ENCODE data around the gene ARHGEF6. TPM values are rescaled to one million over a fixed set of nuclear protein-coding genes. Genes with fewer than 3 reads are reported as not detected.

ARHGEF6 gene
- total RNA-seq, 2 donors from 2014 or later: 14.2 to 17.7 TPM

DNA sequence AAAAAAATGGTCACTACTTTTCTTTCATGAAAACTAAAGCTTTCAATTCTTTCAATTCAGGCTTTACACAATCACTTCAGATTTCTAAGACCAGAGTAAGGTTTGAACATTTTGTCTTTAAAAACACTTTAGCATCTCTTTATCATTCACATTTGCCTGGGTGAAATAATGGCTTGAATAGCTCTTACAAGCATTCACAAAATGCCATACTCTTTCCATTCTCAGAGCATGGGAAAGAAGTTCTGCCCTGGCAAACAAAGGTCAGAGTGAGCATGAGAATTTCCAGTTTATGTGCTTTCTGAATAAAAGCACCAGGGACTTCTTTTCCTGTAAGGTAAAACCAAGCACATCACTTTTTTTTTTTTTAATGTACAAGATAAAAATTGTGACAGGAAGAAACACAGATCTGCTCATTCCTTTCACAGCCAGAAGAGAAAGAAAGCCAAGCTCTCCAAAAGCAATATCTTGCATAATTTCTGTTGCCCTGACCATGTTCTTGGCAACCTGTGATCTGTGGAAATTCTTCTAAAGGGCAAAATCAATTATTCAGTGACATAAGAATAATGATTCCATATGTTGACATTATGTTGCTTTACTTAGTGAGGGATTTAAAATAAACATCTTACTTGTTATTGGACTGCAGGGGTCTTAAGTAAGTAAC is 68.0 kb downstream of the ARHGEF6 start:
- DNase-seq (ENCODE audit: low spot score): no peak
- intact Hi-C loops (cut with DNase I): loop anchor here in 1 of 2 donors (10.0 kb wide), 1 partner anchor 212 kb away; no protein-coding TSS in a partner anchor

DNA sequence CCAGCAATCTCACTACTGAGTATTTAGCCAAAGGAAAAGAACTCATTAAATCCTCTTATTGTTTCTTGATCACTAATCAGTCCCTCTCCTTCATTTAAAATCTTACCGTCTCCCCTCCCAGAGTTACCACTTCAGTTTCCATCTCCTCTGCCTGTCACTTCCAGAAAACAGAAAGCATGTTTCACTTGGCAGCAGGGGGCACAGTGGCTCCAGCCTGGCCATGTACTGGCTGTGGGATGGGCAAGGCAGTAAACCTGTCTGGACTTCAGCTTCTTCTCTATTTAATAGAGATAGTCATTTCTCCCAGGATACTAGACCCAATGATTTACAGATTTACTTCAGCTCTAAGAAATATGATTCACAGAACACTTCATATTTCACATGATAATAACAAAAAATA is 69.6 kb downstream of the ARHGEF6 start:
- no peak for DNase-seq (ENCODE audit: low spot score)
- intact Hi-C loops (cut with DNase I): loop anchor here in 1 of 2 donors (10.0 kb wide), 1 partner anchor 214 kb away; no protein-coding TSS in a partner anchor

DNA sequence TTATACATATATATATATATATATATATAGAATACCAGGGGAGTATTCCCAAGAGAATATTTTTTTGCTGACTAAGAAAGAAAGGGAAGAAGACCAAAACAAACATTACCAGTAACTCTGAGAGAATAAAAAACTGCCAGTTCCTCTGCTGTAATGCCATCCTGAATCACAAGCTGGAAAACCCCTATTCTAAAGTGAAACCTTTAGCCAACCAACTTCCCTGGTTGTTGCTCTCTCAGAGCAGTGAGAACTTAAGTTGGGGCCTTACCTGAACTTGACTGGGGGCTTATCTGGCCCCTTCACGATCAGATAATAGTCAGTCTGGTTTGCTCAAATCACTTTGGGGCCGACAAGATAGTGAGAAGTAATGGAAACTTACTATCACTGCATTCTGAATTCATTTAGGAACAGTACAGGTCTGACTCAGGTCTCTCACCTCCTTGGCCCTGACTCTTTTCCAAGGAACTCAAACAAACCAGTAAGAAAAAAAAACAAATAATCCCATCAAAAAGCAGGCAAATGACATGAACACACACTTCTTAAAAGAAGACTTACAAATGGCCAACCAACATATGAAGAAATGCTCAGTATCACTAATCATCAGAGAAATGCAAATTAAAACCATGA is 70.3 kb downstream of the ARHGEF6 start:
- DNase-seq (ENCODE audit: low spot score): no peak
- intact Hi-C loops (cut with DNase I): loop anchor here in 1 of 2 donors (10.0 kb wide), 1 partner anchor 214 kb away; no protein-coding TSS in a partner anchor

DNA sequence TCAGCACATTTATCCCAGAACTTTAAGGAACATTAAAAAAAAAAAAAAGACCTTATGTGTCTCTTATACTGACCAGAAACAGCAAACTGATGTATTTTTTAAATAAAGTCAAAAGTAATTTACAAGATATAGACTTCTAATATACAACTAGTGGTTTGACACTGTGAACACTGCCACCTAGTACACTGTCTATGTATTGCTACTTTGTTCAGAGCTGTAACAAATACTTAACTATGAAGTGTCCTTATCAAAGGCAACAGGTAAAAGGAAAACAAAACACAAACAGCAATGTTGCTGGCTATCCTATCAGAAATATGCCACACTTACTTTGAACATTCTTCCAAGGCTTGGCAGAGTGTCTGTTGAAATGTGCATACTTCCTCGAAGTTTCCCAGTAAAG is 72.4 kb downstream of the ARHGEF6 start:
- DNase-seq (ENCODE audit: low spot score): no peak
- intact Hi-C loops (cut with DNase I): loop anchor here in 1 of 2 donors (2.0 kb wide), 1 partner anchor 58 kb away; no protein-coding TSS in a partner anchor

DNA sequence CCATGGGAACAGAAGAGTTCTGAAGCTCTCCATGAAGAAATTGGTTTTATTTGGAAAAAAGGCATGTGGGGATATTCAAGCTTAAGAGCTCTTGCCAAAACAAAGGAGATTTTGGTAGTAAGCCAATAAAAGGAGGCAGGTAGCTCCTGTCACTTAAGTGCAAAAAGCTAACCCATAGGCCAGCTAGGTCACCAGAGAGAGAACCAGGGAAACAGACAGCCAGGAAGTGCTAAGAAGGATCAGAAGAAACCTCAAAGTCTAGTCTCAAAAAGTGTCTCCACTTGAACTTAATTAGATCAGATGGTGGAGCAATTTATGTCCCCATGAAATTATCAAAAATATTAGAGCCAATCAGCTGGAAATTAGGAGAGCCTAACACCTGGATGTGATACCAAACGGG is 83.6 kb downstream of the ARHGEF6 start:
- DNase-seq (ENCODE audit: low spot score): no peak
- intact Hi-C loops (cut with DNase I): no loop called here

DNA sequence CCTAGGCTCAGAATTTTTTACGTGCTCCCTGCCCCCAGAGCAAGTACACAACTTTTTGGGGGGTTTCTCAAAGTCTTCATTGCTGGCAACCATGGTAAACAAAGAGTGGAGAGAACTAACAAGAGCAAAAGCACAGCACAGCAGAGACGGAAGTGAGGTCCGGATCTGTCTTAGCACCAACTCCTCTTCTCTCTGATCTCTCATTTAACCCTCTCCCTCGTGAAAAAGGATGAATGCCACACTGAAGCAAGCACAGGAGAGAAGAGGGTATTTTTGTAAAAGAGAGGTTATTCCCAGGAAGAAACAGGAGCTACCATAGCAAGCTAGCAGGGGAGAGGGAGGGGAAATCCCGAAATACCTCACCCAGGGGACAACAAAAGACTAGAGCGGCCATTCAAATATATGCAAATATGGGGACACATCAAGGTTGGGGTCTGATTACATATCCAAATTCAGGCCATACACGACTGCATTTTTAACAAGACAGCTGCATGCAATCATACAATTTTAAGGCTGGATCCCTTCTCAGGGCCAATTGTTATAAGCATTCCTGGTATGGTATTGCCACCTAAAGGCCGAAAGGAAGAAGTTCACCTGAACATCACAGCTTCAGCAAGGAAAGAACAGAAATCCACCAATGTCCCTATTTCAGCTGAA is 86.2 kb downstream of the ARHGEF6 start:
- intact Hi-C loops (cut with DNase I): no loop called here
- no peak for DNase-seq (ENCODE audit: low spot score)

DNA sequence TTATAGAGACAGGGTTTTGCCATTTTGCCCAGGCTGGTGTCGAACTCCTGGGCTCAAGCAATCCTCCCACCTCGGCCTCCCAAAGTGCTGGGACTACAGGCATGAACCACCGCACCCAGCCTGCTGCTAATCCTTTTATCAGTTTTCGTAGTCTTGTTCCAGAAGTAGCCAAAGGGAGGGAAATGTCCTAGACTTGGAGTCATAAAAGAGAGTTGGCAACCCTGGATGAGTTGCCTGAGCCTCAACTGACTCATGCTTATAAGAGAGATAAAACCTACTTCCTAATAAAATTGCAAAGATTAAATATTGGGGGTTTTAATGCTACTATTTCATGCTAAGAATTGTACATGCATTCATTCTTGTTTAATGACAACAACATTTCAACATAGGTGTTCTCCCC is 88.5 kb downstream of the ARHGEF6 start:
- intact Hi-C loops (cut with DNase I): no loop called here
- DNase-seq (ENCODE audit: low spot score): no peak

DNA sequence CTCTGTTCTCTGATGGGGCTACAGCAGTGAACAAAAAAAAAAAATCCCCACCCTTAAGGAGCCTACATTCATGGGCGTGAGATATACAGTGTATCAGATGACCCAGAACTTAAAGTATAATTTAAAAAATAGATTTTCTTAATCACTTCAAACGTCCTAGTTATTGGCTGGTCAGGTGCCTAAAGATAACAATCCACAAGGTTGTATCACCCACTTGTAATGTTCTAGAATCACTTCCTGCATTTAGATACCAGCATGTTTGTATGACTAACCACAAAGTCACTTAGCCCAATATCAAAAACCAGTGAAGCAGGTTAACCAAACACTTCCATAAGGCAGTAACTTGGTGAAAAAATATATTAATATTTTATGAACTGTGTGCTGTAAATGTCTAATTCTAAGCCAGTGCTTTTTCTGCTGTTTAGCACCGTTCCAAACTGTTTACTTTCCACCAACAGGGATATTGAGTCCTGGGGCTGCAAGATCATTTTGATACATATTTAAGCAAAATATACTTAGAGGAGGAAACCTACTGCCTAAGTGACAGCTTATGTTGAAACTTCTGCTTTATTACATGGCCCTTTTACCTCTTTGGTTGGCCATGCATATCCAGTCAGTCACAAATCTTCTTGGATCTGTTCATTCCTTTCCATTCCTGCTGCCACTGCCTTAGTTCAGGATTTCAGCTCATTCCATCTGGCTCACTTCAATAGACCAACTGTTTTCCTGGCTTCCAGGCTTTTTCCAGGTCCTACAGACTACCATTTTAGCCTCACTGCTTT is 89.5 kb downstream of the ARHGEF6 start:
- intact Hi-C loops (cut with DNase I): no loop called here
- DNase-seq (ENCODE audit: low spot score): no peak

DNA sequence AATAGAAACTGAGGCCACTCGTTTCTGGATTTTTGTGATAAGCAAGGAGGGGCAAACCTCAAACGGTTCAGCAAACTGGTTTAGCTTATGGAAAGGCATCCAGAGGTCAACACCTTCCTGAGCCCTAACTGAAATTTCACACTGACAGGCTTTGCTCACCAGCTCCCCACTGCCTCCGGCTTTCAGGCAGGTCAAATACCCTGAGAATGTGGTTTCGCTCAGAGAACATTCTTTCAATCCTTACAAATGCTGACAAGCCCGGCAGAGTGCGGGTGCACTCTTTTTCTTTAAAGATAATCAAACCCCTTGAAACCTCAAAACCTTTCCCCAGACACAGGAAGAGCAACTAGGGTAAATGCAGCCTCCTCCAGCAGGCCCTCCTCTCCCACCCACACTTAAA is 91.3 kb downstream of the ARHGEF6 start:
- intact Hi-C loops (cut with DNase I): no loop called here
- no peak for DNase-seq (ENCODE audit: low spot score)

DNA sequence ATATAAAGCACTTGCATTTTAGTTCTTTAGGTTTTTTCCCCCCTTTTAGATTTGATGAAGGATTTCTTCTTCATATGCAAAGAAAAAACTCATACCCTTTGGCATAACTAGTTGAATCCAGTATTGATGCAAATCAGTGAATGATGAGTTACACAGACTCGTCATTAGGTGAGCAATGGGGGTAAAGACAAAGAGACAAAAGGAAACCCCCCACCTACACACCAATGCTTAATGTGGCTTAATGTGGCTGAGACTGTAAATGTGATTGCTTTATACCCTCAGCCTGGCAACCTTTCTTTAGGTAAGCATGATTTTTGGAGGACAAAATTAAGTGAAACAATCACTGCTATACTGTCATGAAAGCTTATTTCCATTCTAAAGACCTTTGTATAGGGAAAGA is 93.3 kb downstream of the ARHGEF6 start:
- DNase-seq (ENCODE audit: low spot score): no peak
- intact Hi-C loops (cut with DNase I): no loop called here

DNA sequence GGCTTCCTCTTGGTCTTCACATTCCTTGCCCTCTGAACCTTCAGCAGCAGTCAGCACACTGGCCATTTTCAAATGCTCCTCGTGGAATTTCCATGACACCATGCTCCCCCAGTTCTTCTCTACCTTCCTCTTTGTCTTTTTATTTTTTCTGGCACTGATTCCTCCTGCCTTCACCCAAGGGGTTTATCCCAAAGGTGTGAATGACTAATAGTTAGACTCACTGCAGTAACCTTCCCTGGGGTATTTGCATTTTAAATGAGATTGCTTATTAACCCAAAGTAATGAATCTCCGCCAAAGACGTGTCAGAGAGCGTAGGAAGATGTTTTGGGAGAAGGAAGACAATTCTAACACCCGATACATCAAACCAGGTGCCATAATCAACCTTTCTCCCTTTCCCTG is 96.6 kb downstream of the ARHGEF6 start:
- intact Hi-C loops (cut with DNase I): no loop called here

DNA sequence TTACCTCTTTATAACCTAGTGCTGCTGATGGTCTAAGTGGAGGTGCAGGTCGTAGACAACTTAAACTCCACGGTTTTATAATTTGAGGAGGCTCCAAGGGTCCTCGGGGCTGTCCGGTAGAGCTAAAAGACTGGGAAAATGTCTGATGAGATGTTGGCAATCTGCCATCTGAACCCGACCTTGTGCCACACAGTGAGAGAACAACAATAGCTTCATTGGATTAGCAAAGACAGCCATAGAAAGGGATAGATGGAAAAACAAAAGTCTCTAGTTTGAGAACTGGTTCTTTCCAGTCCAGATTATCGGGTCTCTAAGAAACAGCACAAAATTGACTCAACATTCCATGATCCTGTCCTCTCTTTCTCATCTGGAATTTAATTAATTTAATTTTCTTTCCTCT is 101.2 kb downstream of the ARHGEF6 start:
- intact Hi-C loops (cut with DNase I): no loop called here
- no peak for DNase-seq (ENCODE audit: low spot score)

More for the DNA sequence above, 96.6 kb downstream of the ARHGEF6 start:
- no peak for DNase-seq (ENCODE audit: low spot score)

DNA sequence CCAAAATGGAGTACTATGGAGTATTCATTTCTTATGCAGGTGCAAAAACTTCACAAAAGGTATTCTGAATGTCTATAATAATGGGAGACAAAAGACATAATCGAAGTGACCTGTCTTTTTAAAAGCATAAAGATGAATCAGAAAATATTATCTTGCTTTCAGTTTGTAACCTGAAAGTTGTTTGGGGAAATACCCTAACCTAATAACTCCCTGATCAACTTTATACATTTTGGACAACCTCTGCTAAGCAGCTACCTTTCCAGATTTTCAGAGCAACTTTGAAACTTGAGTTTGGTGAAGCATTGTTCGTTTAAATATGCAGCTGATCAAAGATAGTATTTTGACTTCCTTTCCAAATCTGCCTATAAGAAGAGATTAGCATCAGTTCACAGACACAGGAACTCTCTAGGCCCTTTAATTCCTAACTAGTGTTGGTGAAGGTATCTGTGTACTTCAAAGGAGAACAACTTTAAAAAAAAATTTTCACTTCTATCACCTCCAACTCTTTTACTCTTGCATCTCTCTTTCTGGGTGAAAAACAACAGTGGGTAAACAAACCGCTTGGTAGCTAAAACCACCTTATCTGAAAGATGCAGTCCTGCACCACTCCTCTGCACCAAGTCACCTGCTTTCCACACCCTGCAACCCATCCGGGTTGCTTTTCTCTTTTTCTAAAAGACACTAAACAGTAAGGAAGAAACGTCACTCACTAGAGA is 106.3 kb downstream of the ARHGEF6 start:
- intact Hi-C loops (cut with DNase I): no loop called here
- no peak for DNase-seq (ENCODE audit: low spot score)

DNA sequence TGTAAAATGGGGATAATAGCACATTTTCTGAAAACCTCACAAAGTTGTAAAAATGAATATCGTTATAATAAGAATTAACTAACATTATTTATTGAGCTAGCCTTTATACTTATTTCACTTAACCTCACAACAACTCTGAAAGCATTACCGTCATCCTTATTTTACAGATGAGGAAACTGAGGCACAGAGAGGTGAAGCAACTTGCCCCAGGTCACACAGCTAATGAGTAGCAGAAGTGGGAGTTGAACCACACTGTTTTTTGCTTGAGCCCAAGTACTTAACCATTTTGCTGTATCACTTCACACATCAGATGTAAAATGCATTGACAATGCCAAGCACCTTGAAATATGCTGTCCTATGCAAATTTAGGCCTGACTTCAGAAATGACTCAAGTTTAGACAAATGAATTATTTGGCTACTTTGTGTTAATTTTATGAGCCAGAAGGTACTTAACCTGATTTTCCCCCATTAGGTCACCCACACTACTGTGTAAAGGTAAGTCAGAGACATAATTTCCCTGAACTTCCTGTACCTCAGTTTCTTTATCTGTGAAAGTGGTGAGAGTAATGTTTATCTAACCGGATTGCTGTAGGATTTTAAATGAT is 109.6 kb downstream of the ARHGEF6 start:
- intact Hi-C loops (cut with DNase I): loop anchor here in 1 of 2 donors (1.0 kb wide), 1 partner anchor 17 kb away; no protein-coding TSS in a partner anchor
- no peak for DNase-seq (ENCODE audit: low spot score)

DNA sequence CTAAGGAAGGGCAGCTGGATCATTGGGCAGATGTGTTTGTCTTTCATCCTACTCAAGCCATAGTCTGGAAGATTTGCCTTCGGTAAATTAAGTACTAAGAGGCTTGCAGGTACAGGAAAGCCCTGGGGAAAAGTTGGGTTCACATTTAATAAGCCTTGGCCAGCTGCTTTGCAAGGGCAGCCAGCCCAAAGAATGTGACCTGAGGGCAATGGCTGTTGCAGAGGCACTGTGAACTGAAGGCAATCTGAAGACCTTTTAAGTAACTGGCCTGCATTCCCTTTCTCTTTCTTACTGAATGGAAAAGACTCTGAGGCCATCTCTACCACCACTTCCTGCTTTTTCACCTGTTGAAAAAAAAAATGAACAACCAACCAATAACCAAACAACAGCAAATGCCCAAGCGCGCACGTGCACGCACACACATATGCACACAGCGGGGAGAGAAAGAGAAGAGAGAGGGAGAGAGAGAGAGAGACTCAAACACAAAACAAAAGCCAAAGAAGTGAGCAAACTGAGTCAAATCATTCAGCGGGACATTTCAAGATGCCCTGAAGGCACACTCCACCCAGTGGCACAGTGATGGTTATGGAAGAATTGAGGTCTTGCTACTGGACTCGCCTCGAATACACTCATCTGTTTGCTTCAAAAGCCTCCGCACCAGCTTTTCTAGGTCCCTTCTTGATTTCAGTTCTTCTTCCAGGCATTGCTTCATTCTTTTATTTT is 113.1 kb downstream of the ARHGEF6 start:
- intact Hi-C loops (cut with DNase I): no loop called here

DNA sequence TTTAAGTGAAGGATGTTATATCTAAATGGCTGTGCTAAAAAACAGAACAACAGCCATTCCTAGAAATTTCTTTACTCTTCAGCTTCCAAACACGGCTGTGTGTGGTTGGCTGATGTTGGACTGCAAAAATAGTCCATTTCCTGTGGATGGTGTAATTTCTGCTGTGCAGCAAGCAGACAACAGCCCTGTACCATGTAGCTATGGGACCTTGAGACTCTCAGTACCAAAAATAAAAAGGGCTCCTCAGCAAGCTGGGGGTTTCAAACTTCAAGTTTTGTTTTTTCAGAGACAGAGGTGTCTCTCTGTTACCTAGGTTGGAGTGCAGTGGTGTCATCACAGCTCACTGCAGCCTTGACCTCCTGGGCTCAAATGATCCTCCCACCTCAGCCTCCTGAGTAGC is 114.6 kb downstream of the ARHGEF6 start:
- intact Hi-C loops (cut with DNase I): no loop called here
- DNase-seq (ENCODE audit: low spot score): no peak

More for the DNA sequence above, 113.1 kb downstream of the ARHGEF6 start:
- no peak for DNase-seq (ENCODE audit: low spot score)

DNA sequence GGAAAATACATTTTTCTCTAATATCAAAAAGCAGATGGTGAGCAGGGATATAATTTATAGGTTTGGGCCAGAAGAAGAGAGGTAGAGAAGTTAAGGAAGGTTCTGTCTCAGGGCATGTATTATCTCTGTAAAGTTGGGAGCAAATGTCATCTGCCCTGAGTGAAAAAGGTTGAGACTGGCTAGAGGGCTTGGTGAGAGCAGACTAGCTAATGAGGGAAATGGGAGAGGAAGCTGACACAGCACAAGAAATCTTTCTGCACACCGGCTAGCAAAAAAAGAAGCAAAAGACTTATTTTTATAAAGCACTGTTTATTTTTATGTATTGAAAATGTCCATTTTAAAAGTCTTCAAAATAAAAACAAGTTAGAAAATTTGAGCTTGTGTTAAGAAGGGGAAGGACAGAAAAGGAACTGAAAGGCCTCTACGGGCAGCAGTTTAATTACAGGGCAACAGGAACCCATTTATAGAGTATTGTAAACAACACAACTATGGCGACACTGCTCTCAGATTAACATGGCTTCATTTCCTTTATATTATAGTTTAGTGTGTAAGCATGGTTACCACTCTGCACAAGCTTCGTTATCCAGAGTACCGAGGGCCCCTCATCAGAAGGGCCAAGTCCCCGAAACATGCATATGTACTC is 115.4 kb downstream of the ARHGEF6 start:
- intact Hi-C loops (cut with DNase I): no loop called here
- DNase-seq (ENCODE audit: low spot score): no peak

DNA sequence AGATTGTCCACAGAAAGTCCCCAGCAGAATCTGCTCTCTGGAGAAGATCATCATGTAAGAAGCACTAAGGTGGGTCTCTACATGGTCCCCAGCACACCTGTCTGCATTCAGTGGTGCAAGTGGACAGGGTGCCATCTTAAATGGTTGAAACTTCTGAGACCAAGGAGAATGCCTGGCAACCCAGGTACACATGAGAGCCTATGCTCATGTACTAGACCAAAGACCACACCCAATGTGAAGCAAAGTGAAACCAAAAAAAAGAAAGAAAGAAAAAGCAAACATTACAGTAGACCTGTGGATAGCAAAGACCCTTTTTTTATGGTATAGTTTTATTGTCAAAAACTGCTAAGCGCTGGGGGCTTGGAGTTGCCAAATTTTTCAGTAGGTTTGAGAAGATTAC is 117.8 kb downstream of the ARHGEF6 start:
- DNase-seq (ENCODE audit: low spot score): no peak

More for the DNA sequence above, 117.8 kb downstream of the ARHGEF6 start:
- intact Hi-C loops (cut with DNase I): no loop called here
